Tibial artery (tissue), 4 donors: Measurements from ENCODE around the gene SPRR2G.
"Not testable (repeated sequence)": the region's sequence is repeated elsewhere in the genome, so short reads cannot be mapped to it uniquely, and the experiment has no call there.

Experiments
- DNase-seq, 2 donors: peaks; one replicate each; pipeline ENCODE4 v3.0.0-alpha.2; 2019
- H3K27ac ChIP-seq, 2 donors: fragments of 200-600 bp; sonication (generic) in 1 of 2; 1 replicate in 1 of 2; 2 replicates in 1 of 2; pipeline ENCODE4 v1.5.1; 2018 to 2019; ENCODE audit warnings: mild to moderate bottlenecking in 1 of 2
- H3K27me3 ChIP-seq, 2 donors: fragments of 200-600 bp; sonication (generic) in 1 of 2; one replicate each; pipeline versions ENCODE4 v1.5.1 to v1.6.0; 2016 to 2019
- H3K36me3 ChIP-seq, 3 donors: fragments of 200-600 bp; sonication (generic) in 2 of 3; one replicate each; pipeline ENCODE4 v1.5.1; 2016 to 2019; ENCODE audit warnings: mild to moderate bottlenecking in 2 of 3
- H3K4me1 ChIP-seq, 4 donors: fragments of 200-600 bp; sonication (generic) in 2 of 4; 1 replicate in 3 of 4; 2 replicates in 1 of 4; pipeline ENCODE4 v1.5.1; 2016 to 2019
- H3K4me3 ChIP-seq, 2 donors: fragments of 200-600 bp; sonication (generic) in 1 of 2; 1 replicate in 1 of 2; 2 replicates in 1 of 2; pipeline ENCODE4 v1.5.1; 2018 to 2019; ENCODE audit warnings: mild to moderate bottlenecking in 2 of 2
- H3K9me3 ChIP-seq, 3 donors: fragments of 200-600 bp; sonication (generic) in 1 of 3; one replicate each; pipeline ENCODE4 v1.5.1; 2016 to 2019
- CTCF ChIP-seq, 2 experiments: fragments of 200-600 bp in 1 of 2; fragments of 450-650 bp in 1 of 2; IDR thresholded peaks; one replicate each; pipeline ENCODE4 v1.5.1; 2017 to 2019; ENCODE audit warnings: antibody characterized with exemption in 2 of 2, mild to moderate bottlenecking in 1 of 2, moderate library complexity in 1 of 2
- intact Hi-C: fragments of 100-400 bp; cut with DNase I; formaldehyde crosslinking; loops from one replicate; pipeline ENCODE4 v1.15.0; 2023; ENCODE audit warnings: low total_unique reads

Gene SPRR2G

GRCh38 chr1:153125536-153125935, 25.2 kb downstream of the SPRR2G start:
- H3K27ac ChIP-seq: no peak overlapping the region
- no peaks in the 10 kb centered on the region for H3K36me3 ChIP-seq
- no peak overlapping the region for H3K4me3 ChIP-seq
- DNase-seq: no peak
- no peaks in the 10 kb centered on the region for H3K27me3 ChIP-seq
- no peak for TF ChIP-seq CTCF (IDR thresholded peaks at IDR 0.05)
- no peaks in the 10 kb centered on the region for H3K9me3 ChIP-seq
- intact Hi-C loops: no loop called here
- no peaks in the 10 kb centered on the region for H3K4me1 ChIP-seq

DNA sequence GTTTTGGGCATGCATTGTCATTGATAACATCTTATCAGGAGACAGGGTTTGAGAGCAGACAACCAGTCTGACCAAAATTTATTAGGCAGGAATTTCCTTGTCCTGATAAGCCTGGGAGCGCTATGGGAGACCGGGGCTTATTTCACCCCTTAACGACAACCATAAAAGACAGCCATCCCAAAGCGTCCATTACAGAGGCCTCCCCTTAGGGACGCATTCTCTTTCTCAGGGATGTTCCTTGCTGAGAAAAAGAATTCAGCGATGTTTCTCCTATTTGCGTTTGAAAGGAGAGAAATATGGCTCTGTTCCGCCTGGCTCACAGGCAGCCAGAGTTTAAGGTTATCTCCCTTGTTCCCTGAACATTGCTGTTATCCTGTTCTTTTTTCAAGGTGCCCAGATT, 26.9 kb downstream of the SPRR2G start:
- H3K27me3 ChIP-seq, intact Hi-C loops, H3K4me1 ChIP-seq, H3K36me3 ChIP-seq, DNase-seq, H3K4me3 ChIP-seq, H3K9me3 ChIP-seq, H3K27ac ChIP-seq: not testable (repeated sequence)

- DNase-seq: no peak
- Histone ChIP-seq H3K27me3 (no peaks in the 10 kb centered on the region), H3K4me3 (no peak overlapping the region), H3K9me3 (no peaks in the 10 kb centered on the region), H3K4me1 (no peaks in the 10 kb centered on the region), H3K27ac (no peak overlapping the region), H3K36me3 (no peaks in the 10 kb centered on the region)
- no peak for TF ChIP-seq CTCF (IDR thresholded peaks at IDR 0.05)
- intact Hi-C loops: no loop called here
Measured at GRCh38 chr1:153122831-153123421, 27.8 kb downstream of the SPRR2G start.

- Histone ChIP-seq H3K9me3 (no peaks in the 10 kb centered on the region), H3K27me3 (no peaks in the 10 kb centered on the region), H3K4me1 (no peaks in the 10 kb centered on the region), H3K4me3 (no peak overlapping the region), H3K36me3 (no peaks in the 10 kb centered on the region), H3K27ac (no peak overlapping the region)
- no peak for DNase-seq
- intact Hi-C loops: no loop called here
- TF ChIP-seq CTCF (IDR thresholded peaks at IDR 0.05): no peak
Measured at GRCh38 chr1:153120945-153121344, 29.7 kb downstream of the SPRR2G start.

- Histone ChIP-seq H3K9me3 (no peaks in the 10 kb centered on the region), H3K27me3 (no peaks in the 10 kb centered on the region), H3K4me3 (no peak overlapping the region), H3K36me3 (no peaks in the 10 kb centered on the region), H3K4me1 (no peaks in the 10 kb centered on the region), H3K27ac (no peak overlapping the region)
- no peak for DNase-seq
- intact Hi-C loops: no loop called here
- TF ChIP-seq CTCF (IDR thresholded peaks at IDR 0.05): no peak
Measured at GRCh38 chr1:153119491-153119971, 31.2 kb downstream of the SPRR2G start.

DNA sequence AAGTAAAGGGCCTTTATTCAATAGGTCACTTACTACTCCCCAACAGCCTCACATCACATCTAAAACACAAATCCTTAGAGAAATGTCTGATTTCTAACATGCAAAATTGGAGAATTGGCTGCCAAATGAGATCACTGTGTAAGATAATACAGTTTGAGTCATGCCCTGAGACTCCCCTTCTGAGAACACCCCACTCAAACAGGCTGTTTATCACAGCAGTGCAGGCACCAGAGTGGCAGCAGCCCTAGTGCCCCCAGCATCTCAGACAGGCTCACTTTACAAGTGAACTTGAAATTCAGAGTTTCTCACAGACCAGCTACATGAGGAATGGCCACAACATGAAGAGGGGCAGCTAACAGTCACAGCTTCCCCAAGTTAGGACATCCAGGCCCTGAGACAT, 35.4 kb downstream of the SPRR2G start:
- intact Hi-C loops, H3K27me3 ChIP-seq, H3K27ac ChIP-seq, DNase-seq, H3K4me3 ChIP-seq, H3K4me1 ChIP-seq, H3K36me3 ChIP-seq, H3K9me3 ChIP-seq: not testable (repeated sequence)

DNA sequence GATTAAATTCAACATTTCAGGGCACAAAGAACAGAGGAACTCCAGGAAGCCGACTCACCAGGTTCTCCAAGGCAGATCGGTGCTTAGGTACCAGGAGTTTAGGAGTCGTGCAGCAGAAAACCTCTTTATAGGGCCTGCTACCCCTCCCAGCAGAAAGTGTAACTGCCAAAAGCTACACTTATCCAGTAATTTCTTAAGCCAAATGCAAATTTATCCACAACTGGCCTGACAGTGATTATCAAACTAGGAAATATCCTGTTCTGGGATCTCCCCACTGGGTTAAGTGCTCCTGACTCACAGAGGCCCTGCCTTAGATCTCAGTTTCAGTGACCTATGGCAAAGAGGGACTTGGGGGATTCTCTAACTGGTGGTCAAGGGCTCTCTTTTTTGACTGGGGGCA, 37.3 kb downstream of the SPRR2G start, which contains the start of gene SPRR2F:
Gene SPRR2F (minus strand): TSS at position 101 of the 400 bp plus-strand sequence. CDS start 783 bp downstream, outside the sequence.
- no peaks in the 10 kb centered on the region for H3K27me3 ChIP-seq
- H3K4me1 ChIP-seq: no peaks in the 10 kb centered on the region
- H3K9me3 ChIP-seq: no peaks in the 10 kb centered on the region
- intact Hi-C loops: no loop called here
- no peak within 1 kb of the TSS for H3K4me3 ChIP-seq
- H3K36me3 ChIP-seq: no peaks in the 10 kb centered on the region
- no peak for DNase-seq
- H3K27ac ChIP-seq: no peak within 1 kb of the TSS
- no peak for TF ChIP-seq CTCF (IDR thresholded peaks at IDR 0.05)

GRCh38 chr1:153112454-153112853, 38.2 kb downstream of the SPRR2G start:
- H3K4me3 ChIP-seq, DNase-seq, intact Hi-C loops, H3K4me1 ChIP-seq, H3K9me3 ChIP-seq, H3K36me3 ChIP-seq, H3K27ac ChIP-seq, H3K27me3 ChIP-seq: not testable (repeated sequence)
